ENCODE data around the gene HS6ST1.

DNA sequence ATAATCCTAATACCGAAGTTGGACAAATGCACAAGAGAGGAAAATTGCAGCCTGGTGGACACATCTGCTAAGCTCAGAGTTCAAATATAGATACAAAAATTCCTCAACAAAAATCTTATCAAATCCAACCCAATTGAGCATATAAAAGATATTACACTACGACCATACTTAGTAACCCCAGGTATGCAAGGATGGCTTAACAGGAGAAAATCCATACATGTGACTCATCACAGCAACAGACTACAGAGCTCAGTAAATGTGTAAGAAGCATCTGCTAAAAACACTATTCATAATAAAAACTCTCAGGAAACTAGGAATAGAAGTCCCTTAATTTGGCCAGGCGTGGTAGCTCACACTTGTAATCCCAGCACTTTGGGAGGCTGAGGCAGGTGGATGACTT, 28.3 kb downstream of the HS6ST1 start:
- TF ChIP-seq POLR2A (IDR thresholded peaks at IDR 0.05), result no peak
- TF ChIP-seq, protein P1, sequence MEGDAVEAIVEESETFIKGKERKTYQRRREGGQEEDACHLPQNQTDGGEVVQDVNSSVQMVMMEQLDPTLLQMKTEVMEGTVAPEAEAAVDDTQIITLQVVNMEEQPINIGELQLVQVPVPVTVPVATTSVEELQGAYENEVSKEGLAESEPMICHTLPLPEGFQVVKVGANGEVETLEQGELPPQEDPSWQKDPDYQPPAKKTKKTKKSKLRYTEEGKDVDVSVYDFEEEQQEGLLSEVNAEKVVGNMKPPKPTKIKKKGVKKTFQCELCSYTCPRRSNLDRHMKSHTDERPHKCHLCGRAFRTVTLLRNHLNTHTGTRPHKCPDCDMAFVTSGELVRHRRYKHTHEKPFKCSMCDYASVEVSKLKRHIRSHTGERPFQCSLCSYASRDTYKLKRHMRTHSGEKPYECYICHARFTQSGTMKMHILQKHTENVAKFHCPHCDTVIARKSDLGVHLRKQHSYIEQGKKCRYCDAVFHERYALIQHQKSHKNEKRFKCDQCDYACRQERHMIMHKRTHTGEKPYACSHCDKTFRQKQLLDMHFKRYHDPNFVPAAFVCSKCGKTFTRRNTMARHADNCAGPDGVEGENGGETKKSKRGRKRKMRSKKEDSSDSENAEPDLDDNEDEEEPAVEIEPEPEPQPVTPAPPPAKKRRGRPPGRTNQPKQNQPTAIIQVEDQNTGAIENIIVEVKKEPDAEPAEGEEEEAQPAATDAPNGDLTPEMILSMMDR (IDR thresholded peaks at IDR 0.05), result no peak
- no peak for TF ChIP-seq EP300 (IDR thresholded peaks at IDR 0.05)
